Measurements from ENCODE around the gene INF2.
A peak's percentile ranks its signal among the peaks of the same experiment; 100 is the strongest.
"Not testable (repeated sequence)": the region's sequence is repeated elsewhere in the genome, so short reads cannot be mapped to it uniquely, and the experiment has no call there.

Gene INF2

GRCh38 chr14:104689109-104689880, at the start of gene INF2:
Gene INF2, plus strand, starts transcription at chr14:104689618. Its CDS starts 11,748 bp downstream, at chr14:104701366.
- peak; percentile 61 for DNase-seq

DNA sequence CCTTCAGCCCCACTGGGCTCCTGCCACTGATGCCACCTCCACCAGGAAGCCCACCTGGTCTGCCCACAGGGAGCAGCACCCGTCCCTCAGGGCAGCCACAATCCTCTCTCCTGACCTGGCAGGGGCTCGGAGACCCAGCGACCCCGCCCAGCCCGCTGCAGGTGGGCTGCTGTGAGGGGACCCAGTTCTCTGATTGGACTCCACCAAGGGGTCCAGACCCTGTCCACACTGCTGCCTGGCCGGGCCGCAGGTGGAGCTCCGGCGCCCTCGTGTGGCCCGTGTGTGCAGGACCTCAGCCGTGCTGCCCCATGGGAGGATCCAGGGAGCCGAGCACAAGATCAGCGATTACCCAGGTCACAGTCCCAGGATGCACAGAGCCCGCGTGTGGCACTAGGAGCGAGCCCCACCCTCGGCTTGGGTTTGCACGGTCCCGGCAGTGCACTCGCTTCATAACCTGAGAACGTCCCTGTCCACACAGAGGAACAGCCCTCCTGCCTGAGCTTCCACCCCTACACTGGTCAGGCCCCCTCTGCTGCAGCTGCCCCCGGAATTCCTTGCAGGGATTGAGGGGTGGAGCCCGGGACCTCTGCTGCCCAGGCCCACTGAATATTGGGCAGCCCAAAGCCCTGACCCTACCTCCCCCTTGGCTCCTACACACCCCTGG, 49.4 kb upstream of the INF2 start:
- DNase-seq = peak; percentile 41

DNA sequence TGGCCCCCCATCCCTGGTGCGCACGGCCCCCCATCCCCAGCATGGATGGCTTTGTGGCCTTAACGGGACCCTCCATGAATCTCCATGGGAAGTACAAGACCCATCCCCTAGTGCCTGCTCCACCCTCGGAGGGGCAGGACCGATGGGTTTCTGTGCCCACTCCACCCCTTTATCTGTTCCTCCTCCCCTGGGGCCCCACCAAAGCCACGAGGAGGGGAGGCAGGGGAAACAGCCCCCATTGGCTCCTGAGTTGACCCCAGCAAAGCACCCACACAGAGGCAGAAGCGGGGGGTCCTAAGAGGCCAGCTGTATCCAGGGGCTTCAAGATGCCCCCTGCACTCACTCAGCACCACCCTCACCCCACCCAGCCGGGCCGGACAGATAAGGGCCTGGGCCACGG, 48.7 kb upstream of the INF2 start:
- DNase-seq = no peak

GRCh38 chr14:104641753-104642539, 47.5 kb upstream of the INF2 start:
- no peak for DNase-seq

DNA sequence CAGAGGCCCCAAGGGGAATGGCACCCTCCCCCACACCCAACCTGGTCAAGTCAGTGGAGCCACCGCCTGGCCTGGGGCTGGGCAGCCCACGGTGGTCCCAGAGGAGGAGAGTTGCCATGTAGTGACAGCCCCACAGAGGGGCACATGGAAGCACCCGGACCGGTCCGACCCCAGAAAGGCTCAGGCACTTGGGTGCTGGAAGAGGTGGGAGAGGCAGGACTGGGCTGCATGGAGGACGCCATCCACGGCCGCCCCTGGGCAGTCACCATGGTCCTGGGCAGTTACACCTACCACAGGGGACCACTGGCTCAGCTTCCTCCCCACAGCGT, 46.9 kb upstream of the INF2 start:
- no peak for DNase-seq

DNA sequence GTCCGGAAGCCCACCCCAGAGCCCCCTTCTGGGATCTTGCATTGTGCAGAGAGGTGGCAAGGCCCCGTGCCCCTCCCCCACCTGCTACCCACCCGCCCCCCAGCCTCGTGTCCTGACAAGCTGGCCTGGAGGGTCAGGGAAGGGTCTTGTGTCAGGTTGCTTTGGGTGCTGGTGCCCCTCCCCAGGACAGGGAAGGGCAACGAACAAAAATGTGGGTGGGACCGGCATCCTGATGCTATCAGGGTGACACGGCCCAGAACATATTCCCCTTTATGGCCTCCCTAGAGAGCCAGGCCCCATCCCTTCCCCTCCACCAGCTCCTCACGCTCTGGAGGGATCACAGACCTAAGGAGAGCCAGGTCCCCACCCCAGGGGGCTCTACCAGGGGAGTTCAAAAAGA, 46.1 kb upstream of the INF2 start:
- DNase-seq = no peak

DNA sequence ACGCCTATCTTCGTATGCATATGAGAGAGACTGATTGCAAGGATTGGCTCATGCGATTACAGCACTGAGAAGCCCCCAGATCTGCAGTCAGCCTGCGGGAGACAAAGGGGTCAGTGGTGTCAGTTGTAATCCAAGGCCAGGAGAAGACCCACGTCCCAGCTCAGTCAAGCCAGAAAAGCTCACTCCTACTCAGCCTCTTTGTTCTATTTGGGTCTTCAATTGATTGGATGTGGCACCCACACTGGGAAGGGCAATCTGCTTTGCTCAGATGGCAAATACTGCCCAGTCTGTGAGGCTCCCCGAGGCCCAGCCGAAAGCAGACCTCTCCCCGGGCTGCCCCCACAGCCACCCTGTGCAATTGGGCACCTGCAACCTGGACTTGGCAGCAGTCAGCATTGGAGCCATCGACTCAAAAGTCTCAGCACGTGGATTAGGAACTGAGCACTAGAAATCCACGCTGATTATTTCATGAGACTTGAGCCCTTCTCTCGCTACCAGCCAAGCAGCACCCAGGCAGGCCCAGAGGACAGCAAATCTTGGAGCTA, 45.3 kb upstream of the INF2 start:
- DNase-seq = no peak

DNA sequence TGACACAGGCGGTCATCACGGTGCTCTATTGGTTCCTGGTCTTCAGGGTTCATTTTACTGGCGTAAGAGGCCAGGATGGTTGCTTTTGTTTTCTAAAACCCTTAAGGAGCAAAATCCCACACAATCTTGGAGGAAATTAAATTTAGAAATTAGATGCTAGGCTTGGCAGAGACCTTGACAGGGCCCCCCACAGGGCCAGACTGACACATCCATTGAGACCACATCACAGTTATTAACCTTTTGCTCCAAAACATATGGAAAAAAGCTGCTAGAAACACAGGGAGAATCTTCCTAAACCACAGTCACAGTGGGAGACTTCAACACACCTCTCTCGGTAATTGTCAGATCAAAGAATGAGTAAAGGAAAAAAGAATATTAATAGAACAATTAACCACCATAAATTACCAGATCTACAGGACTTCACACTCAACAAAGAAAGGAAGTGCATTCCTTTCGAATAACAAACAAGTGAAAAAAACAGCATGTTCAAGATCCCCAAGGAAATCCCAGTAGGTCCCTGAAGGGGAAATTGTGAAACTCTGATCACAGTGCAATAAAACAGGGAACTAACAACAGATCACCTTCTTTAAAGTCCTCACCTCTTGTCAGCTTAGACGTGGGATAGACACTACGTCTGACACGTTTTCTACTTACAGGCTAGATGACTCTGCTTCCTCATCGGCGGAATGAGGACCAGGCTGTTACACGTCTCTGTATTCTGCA, 44.6 kb upstream of the INF2 start:
- no peak for DNase-seq

- no peak for DNase-seq
Observed at GRCh38 chr14:104647467-104648043, 41.9 kb upstream of the INF2 start.

DNA sequence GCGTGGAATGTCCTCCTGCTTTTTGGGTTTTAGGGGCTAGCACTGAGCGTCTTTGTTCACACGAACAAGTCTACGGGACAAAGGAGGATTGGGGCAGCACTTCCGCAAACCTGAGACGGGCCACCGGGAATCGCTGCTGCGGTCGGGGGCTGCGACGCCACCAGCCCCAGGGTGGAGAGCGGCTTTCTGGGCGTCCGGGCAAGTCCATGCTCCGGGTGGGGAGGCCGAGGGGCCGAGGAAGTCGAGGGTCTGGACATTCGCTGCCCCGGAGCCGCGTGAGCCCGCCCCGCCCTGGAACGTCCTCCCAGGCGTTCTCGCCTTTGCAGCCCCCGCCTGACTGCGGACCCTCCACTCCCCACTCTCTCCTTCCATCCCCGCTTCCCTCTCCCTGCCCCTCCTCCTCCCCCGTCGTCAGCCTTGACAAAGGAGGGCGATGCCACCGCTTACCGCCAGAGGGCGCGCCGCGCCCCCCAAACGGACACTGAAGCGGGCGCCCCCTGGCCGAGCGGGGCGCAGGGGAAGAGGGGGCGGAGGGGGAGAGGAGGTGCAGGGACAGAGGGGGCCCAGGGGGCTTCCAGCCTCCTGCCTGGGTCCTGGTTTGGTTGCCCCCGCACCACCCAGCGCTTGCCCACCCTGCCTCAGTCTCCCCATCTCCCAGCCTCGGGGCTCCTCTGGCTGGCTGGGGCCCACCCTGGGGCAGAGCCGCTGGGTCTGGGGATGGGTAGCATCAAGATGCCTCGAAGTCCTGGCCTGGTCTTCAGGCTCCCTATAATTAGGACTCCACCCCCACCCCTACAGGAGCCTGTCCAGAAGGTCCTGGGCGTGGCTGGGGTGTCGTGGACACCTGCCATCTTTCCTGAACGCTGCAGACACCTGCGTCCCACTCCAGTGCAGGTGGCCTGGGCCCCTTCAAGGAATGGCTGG, 39.1 kb upstream of the INF2 start:
- DNase-seq = peak; percentile 64

GRCh38 chr14:104650981-104651875, 38.2 kb upstream of the INF2 start:
- DNase-seq = no peak

DNA sequence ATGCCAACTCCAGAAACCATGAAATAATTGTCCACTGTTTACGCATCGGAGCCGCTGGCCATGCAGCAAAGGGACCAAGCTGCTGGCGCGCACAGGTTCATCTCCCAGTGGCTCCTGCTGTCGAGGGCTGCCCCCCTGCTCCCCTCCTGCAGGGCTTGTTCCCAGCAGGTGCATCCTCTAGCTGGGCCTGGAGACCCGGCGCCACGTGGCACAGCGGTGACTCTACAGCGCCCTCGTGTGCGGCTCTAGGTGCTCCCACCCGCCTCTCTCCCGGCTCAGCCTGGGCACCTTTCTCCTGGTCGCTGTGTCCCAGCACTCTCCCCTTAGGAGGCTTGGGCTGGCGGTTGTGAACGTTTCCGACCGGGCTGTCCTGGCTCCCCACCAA, 37.5 kb upstream of the INF2 start:
- DNase-seq = no peak

DNA sequence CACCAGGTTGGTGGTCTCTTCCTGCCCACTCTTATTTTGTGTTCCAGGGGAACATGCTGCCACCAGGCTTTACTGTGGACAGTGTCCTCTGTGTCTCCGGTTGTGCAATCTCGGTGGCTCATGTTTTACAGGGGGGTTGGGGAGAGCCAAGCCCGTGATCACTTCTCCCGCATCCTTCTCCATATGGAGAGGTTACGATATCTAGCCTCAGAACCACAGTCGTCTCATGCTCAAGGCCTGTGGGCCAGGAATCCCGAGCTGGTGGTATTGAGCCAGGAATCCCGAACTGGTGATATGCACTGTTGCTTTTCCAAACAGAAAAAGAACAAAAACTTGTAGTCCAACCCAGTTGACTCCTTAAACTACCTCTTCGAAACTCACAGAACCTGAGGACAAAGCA, 37.0 kb upstream of the INF2 start:
- no peak for DNase-seq

- DNase-seq = not testable (repeated sequence)
Observed at GRCh38 chr14:104653130-104653920, 36.1 kb upstream of the INF2 start.

GRCh38 chr14:104654119-104654518, 35.3 kb upstream of the INF2 start:
- DNase-seq = no peak

DNA sequence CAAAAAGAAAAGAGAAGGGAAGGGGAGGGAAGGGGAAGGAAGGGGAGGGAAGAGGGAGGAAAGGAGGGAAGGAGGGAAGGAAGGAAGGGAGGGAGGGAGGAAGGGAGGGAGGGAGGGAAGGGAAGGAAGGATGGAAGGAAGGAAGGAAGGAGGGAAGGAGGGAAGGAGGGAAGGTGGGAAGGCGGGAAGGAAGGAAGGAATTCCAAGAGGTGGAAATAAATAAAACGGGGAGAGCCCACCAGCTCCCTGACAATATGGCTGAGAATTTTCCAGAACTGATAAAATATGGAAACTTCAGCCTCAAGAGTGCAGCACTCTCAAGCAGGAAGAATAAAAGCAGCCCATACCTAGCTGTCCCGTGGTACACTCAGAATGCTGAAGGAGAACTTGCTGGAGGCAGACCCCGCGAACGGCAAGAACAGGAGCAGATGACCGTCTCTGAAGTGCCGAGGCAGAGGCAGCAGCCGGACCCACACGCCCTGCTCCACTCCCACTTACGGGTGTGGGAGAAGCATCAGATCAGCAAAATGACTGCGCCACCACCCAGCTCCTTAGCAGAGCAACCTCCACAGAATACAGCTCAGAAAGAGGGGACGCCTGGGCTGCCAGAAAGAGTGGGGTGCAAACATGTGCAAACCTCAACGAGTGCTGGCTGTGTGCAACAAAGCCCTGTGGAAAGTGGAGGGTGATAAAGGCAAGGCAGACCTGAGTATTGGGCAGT, 34.1 kb upstream of the INF2 start:
- no peak for DNase-seq

DNA sequence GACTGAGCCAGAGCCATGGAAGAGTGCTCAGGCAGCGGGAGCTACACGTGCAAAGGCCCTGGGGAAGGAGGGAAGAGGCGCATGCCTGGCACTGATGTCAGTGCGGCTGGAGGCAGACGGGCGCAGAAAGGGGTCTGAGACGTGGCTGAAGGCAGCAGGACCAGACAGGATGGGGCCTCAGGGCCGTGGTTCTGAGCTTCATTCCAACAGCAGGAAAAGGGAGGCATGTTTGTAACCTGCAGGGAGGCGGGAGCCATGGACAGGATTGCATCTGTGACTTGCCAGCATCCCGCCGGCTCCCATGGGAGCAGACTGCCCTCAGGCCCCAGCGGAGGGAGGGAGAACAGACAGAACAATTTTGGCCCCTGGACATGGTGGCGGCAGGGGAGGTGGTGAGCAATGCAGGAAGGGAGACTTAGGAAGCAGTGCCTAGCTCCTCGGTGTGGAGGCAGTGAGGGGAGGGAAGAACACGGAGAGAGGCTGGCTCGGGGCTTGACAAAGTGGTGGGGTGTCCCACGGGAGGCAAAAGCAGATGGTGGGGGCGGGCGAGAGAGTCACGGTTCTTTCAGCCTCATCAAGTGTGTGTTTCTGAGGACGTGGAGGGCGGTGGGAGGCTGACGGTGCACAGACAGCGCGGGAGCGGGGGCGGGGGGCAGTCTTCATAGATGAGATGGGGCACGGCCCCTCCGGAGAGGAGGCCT, 33.3 kb upstream of the INF2 start:
- no peak for DNase-seq

GRCh38 chr14:104657101-104657524, 32.3 kb upstream of the INF2 start:
- no peak for DNase-seq

Measured in stimulated activated CD4-positive, alpha-beta T cell treated with anti-CD3 and anti-CD28 coated beads, Interleukin-12 subunit alpha, Interleukin-12 subunit beta, amount 100 ng/mL, for 4 hours (primary cell).